Iris pigment epithelial cell (primary cell): Measurements from ENCODE around the gene PARVA.
A peak's percentile ranks its signal among the peaks of the same experiment; 100 is the strongest.

ENCODE experiments used
- DNase-seq: peaks from one replicate; pipeline ENCODE4 v3.0.0-alpha.2; 2011; ENCODE audit warnings: low read depth

PARVA gene

GRCh38 chr11:12430954-12431595, 53.7 kb downstream of the PARVA start:
- peak; percentile 90 for DNase-seq

DNA sequence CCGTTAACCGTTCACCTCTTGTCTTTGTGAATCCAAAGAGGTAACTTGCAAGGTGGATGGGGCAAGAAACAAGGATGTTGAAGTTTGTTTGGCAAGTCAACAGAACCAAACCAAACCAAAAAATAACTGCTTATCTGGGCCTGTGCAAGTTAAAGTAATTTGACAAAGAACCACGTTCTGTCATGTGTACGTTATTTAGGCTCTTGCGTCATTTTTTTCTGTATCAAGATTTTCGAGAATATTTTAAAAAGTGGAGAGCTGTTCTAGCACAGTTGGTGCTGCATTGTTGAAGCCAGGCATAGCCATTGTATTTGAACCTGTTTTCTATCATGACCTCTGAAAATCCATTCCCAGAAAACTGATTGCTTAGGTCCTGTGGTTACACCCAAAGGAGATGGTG, 55.1 kb downstream of the PARVA start:
- DNase-seq: no peak

GRCh38 chr11:12433121-12433520, 55.8 kb downstream of the PARVA start:
- no peak for DNase-seq

GRCh38 chr11:12433571-12434324, 56.4 kb downstream of the PARVA start:
- DNase-seq: peak; percentile 82

- peak; percentile 66 for DNase-seq
These were observed 56.9 kb downstream of the PARVA start for GRCh38 chr11:12434325-12434654.

DNA sequence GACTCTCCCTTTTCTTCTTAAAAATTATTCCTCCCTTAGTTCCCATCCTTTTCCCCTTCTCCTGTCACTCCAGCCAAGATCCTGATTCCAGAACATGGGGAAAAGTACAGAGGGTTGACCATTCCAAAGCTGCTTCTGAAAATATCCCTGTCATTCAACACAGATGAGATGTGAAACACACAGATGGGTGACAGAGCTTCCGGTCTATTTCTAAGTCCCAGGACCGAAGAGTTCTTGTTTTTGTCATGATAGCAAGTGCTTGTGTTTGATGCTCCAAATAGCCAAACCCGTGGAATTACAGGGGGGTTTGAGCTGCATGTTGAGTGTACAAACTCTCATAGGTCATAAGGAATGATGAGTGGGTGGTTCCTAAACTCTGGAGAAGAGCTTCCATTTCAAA, 57.9 kb downstream of the PARVA start:
- DNase-seq: no peak

GRCh38 chr11:12436266-12436665, 58.9 kb downstream of the PARVA start:
- no peak for DNase-seq

DNA sequence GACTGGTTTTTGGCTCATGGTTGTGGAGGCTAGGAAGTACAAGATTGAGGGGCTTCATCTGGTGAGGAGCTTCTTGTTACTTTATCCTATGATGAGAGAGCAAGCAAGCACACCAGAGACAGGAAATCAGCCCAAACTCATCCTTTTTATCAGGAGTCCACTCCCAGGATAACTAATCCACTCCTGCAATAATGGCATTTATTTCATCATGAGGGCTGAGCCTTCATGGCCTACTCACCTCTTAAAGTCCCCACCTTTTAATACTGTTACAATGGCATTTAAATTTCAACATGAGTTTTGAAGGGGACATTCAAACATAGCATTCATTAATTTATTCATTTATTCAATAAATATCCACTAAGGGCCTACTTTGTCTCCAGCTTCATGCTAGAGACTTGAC, 60.9 kb downstream of the PARVA start:
- DNase-seq: no peak

GRCh38 chr11:12439615-12440014, 62.2 kb downstream of the PARVA start:
- no peak for DNase-seq

- no peak for DNase-seq
These were observed 63.2 kb downstream of the PARVA start for GRCh38 chr11:12440565-12440964.

DNA sequence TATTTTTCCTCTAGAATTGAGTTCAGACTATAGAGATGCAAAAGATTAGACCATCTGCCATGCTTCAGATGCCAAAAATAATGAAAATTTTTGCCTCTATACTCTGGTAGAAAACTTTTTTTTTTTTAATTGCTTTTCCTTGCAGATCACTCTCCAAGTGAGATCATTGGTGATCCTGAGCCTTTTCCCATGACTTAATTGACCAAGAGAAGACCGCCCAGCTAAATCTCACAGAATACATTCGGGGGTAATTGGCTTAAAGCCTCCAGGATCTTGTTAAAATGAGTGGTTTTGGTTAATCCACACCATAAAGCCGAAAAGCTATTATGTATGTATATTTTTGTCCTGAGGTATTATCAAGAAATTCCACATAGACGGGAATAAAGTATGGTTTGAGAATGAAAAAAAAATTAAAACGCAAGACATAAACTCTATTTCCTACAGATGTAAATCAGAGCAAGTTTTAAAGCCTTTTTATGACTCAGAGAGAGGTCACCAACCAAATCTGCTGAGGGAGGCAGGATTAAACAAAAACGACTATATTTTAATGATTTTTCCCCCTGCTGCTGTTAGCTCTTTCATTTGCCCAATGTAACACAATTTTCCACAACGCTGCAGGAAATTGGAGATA, 64.0 kb downstream of the PARVA start:
- peak; percentile 51 for DNase-seq

DNA sequence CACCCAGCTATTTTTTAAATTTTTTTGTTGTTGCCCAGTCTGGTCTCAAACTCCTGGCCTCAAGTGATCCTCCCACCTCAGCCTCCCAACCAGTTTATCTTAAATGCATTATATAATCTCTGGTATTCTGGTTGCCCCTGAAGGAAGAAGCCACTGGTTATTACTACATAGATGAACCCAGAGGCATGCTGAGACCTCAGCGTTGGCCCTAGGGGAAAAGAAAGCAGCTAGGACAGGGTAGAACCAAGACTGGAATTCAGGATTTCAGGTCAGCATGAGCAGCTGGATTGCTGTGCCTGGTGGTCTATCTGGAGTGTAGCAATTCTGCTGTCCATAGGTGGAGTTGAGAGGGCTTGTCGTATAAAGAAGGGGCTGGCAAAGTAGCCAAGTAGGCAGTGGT, 67.2 kb downstream of the PARVA start:
- no peak for DNase-seq

- no peak for DNase-seq
These were observed 67.6 kb downstream of the PARVA start for GRCh38 chr11:12445001-12445400.

- no peak for DNase-seq
These were observed 69.5 kb downstream of the PARVA start for GRCh38 chr11:12446863-12447262.

DNA sequence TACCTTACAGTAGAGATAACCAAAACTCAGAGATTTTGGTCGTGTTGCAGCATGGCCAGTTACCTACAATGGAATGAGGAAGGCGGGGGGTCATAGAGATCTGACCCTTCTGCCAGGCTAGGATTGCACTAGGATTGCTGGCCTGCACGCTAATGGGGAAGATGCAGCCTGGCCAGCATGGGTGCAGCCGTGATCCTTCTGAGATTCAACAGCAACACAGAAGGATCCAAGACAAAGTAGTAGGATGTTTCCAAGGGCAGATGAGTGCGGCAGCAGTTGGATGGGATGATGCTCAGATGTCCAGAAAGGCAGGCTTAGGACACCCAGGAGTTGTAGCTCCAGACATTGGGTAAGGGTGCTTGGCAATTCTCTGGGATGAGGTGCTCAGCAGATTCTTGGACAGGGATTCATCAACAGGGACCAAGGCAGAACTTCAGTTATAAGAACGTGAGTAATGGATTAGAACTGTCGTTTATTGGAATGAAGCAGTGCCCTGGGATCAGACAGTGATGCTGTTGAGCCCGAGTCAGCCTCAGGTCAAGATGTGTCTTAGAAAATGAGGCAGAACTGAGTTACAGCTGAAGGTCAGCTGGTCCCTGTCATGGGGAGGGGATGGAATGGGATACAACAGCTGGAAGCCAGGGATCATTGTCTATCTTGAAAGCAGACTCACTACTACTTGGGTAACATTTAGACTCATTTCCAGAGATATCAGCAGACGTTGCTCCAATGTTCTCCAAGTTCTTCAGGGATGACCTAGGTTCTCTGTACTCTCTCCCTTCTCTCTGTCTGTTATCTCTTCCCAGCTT, 71.0 kb downstream of the PARVA start:
- DNase-seq: no peak

GRCh38 chr11:12449961-12450715, 72.8 kb downstream of the PARVA start:
- peak; percentile 71 for DNase-seq

- DNase-seq: no peak
These were observed 73.9 kb downstream of the PARVA start for GRCh38 chr11:12451179-12451814.

DNA sequence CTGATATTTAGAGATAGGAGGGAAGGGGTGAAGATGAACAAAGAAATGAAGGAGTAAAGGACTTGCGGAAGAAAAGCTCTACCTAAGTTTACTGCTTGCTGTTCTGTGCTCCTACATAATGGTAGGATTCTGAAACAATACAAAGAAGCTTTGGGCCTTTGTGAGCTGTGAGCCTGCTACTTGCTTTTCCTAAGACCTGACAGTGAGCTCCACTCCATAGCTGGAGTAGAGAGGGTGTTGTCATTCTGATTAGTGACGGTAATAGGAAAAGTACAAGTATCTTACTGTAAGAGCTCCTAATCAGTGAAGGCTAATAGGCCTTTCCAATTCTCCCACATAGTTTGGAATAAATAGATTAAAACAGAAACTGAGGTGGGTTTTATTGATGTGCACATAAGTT, 75.9 kb downstream of the PARVA start:
- no peak for DNase-seq

- DNase-seq: peak; percentile 54
These were observed 77.4 kb downstream of the PARVA start for GRCh38 chr11:12454782-12455181.

GRCh38 chr11:12455938-12456337, 78.6 kb downstream of the PARVA start:
- peak; percentile 74 for DNase-seq
